ENCODE measurements around the gene NOS1AP. TPM values are rescaled to one million over a fixed set of nuclear protein-coding genes. Genes with fewer than 3 reads are reported as not detected.
"Not testable (repeated sequence)": the region's sequence is repeated elsewhere in the genome, so short reads cannot be mapped to it uniquely, and the experiment has no call there.

NOS1AP gene
- total RNA-seq, 1 donor = 0.43 TPM

- peak; percentile 53 for DNase-seq (ENCODE audit: low read depth)
- no peak for TF ChIP-seq CTCF (IDR thresholded peaks at IDR 0.05; ENCODE audit: insufficient read depth, low read depth, low read length)
- H3K4me3 ChIP-seq (ENCODE audit: low read depth, low read length) = no peak overlapping the region
Measured at GRCh38 chr1:162055062-162055461, 14.4 kb upstream of the NOS1AP start.

- peak; percentile 97 for TF ChIP-seq CTCF (IDR thresholded peaks at IDR 0.05; ENCODE audit: insufficient read depth, low read depth, low read length)
- DNase-seq (ENCODE audit: low read depth) = peak; percentile 68
- no peak overlapping the region for H3K4me3 ChIP-seq (ENCODE audit: low read depth, low read length)
Measured at GRCh38 chr1:162056043-162056442, 13.4 kb upstream of the NOS1AP start.

- TF ChIP-seq CTCF (IDR thresholded peaks at IDR 0.05; ENCODE audit: insufficient read depth, low read depth, low read length) = no peak
- no peak for DNase-seq (ENCODE audit: low read depth)
- H3K4me3 ChIP-seq (ENCODE audit: low read depth, low read length) = no peak overlapping the region
Measured at GRCh38 chr1:162056579-162056978, 12.9 kb upstream of the NOS1AP start.

GRCh38 chr1:162059721-162060120 is 9.8 kb upstream of the NOS1AP start:
- no peak overlapping the region for H3K4me3 ChIP-seq (ENCODE audit: low read depth, low read length)
- DNase-seq (ENCODE audit: low read depth) = no peak
- no peak for TF ChIP-seq CTCF (IDR thresholded peaks at IDR 0.05; ENCODE audit: insufficient read depth, low read depth, low read length)

GRCh38 chr1:162060314-162060713 is 9.2 kb upstream of the NOS1AP start:
- no peak for TF ChIP-seq CTCF (IDR thresholded peaks at IDR 0.05; ENCODE audit: insufficient read depth, low read depth, low read length)
- H3K4me3 ChIP-seq (ENCODE audit: low read depth, low read length) = no peak overlapping the region
- DNase-seq (ENCODE audit: low read depth) = no peak

- H3K4me3 ChIP-seq (ENCODE audit: low read depth, low read length) = no peak overlapping the region
- TF ChIP-seq CTCF (IDR thresholded peaks at IDR 0.05; ENCODE audit: insufficient read depth, low read depth, low read length) = no peak
- DNase-seq (ENCODE audit: low read depth) = peak; percentile 45
Measured at GRCh38 chr1:162062542-162063015, 6.9 kb upstream of the NOS1AP start.

- no peak for TF ChIP-seq CTCF (IDR thresholded peaks at IDR 0.05; ENCODE audit: insufficient read depth, low read depth, low read length)
- H3K4me3 ChIP-seq (ENCODE audit: low read depth, low read length) = no peak overlapping the region
- DNase-seq (ENCODE audit: low read depth) = no peak
Measured at GRCh38 chr1:162065016-162065415, 4.5 kb upstream of the NOS1AP start.

GRCh38 chr1:162066836-162067235 is 2.7 kb upstream of the NOS1AP start:
- H3K4me3 ChIP-seq (ENCODE audit: low read depth, low read length); DNase-seq (ENCODE audit: low read depth): not testable (repeated sequence)
